ENCODE measurements around the gene SORBS1.

Gene SORBS1

DNA sequence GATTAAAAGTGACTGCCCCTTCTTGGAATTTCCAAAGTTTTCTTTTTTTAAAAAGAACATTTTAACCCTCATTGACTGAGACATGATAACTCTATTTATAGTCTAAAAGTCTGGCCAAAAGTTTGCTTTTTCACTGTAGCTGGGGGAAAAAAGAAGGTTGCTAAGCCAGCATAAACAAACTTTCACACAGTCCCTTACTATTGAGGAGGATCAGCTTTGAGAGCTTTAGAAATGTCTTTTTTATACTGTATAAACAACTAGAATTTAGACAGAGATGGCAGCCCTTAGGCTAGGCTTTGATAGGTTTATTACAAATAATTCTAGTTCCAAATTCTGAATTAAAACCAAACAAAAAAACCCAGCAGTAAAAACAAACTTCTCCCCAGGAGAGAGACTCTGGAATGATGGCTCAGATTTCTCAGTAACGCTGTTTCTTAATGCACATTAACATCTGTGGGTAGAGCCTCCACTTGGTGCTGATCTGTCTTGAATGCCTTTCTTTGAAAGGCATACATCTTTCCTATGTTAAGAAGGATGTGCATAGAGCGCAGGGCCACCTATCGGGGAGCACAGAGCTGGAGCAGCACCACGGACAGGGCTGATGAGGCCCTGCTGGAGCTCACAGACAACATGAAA is 169.5 kb downstream of the SORBS1 start:
- H3K9ac ChIP-seq = no peak overlapping the region
- H3K36me3 ChIP-seq = peaks cover 97% of the 10 kb centered on the region
- H3K4me3 ChIP-seq = no peak overlapping the region
- peaks cover 100% of the 10 kb centered on the region for H4K20me1 ChIP-seq
- no peaks in the 10 kb centered on the region for H3K27me3 ChIP-seq
- no peaks in the 10 kb centered on the region for H3K9me3 ChIP-seq
- peak overlapping the region; percentile 57 for H3K4me2 ChIP-seq
- no peak overlapping the region for H3K27ac ChIP-seq
- peaks cover 93% of the 10 kb centered on the region for H3K4me1 ChIP-seq
- no peak for TF ChIP-seq Cebpa-rat (IDR thresholded peaks at IDR 0.05)

DNA sequence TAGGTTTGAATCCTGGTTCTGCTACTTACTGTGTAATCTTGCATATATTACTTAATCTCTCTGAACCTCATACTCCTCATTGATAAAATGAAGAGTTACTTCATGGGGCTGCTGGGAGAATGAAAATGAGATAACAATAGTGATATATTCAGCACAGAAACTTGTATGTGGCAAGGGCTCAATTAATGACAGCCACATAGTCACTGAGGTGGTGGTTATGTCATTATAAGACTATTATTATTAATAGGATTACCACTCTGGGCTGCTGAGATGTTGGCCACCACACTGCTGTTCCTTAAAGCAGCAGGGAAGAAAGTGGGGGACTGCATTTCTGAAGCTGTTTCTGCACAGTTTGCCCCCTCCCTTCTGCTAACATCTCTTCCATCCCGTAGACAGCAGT is 170.0 kb downstream of the SORBS1 start:
- H3K27ac ChIP-seq = no peak overlapping the region
- peak overlapping the region; percentile 57 for H3K4me2 ChIP-seq
- no peak overlapping the region for H3K4me3 ChIP-seq
- peaks cover 97% of the 10 kb centered on the region for H3K36me3 ChIP-seq
- H3K9ac ChIP-seq = no peak overlapping the region
- H3K4me1 ChIP-seq = peaks cover 88% of the 10 kb centered on the region
- H3K9me3 ChIP-seq = no peaks in the 10 kb centered on the region
- TF ChIP-seq Cebpa-rat (IDR thresholded peaks at IDR 0.05) = no peak
- H4K20me1 ChIP-seq = peaks cover 100% of the 10 kb centered on the region
- no peaks in the 10 kb centered on the region for H3K27me3 ChIP-seq

DNA sequence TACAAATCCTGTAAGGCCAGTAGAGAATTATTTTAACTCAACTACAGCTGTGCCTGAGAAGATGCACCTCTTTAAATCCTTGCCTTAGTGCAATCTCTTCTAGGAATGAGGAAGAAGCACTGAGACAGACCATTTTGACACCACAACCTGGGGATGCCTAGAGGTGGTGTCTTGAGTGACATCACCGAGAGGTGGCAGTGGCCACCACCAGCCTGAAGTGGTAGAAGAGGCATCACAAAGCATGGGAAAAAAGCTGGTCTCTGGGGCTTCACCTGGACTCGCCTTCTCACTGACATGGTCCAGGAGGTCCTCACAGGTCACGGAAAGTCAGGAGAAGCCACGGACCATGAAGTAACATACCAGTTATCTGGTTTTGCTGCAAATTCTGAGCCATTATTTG is 171.2 kb downstream of the SORBS1 start:
- Histone ChIP-seq H3K27me3 (no peaks in the 10 kb centered on the region), H3K4me2 (peak overlapping the region; percentile 57), H3K4me1 (peaks cover 76% of the 10 kb centered on the region), H3K9ac (no peak overlapping the region), H3K27ac (no peak overlapping the region), H3K36me3 (peaks cover 97% of the 10 kb centered on the region), H4K20me1 (peaks cover 100% of the 10 kb centered on the region), H3K4me3 (no peak overlapping the region), H3K9me3 (no peaks in the 10 kb centered on the region)
- TF ChIP-seq Cebpa-rat (IDR thresholded peaks at IDR 0.05) = no peak

DNA sequence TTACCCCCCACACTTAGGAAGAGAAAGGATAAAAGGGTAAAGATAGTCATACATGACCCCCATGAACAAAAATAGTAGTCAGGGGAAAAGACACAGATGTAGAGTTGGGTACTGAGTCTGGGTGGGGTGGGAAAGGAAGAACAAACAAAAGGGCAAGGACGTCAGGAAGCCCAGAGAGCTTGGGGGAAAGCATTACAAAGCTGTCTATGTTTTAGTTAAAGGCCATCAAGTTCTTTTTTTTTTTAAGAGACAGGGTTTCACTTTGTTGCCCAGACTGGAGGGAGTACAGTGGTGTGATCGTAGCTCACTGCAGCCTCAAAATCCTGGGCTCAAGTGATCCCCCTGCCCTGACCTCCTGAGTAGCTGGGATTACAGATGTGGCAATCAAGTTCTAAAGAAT is 172.0 kb downstream of the SORBS1 start:
- no peak overlapping the region for H3K27ac ChIP-seq
- peaks cover 68% of the 10 kb centered on the region for H3K4me1 ChIP-seq
- H4K20me1 ChIP-seq = peaks cover 100% of the 10 kb centered on the region
- H3K9me3 ChIP-seq = no peaks in the 10 kb centered on the region
- peaks cover 97% of the 10 kb centered on the region for H3K36me3 ChIP-seq
- no peaks in the 10 kb centered on the region for H3K27me3 ChIP-seq
- no peak for TF ChIP-seq Cebpa-rat (IDR thresholded peaks at IDR 0.05)
- H3K4me3 ChIP-seq = no peak overlapping the region
- peak overlapping the region; percentile 57 for H3K4me2 ChIP-seq
- no peak overlapping the region; the same call in 1 of the 2 replicates for H3K9ac ChIP-seq

DNA sequence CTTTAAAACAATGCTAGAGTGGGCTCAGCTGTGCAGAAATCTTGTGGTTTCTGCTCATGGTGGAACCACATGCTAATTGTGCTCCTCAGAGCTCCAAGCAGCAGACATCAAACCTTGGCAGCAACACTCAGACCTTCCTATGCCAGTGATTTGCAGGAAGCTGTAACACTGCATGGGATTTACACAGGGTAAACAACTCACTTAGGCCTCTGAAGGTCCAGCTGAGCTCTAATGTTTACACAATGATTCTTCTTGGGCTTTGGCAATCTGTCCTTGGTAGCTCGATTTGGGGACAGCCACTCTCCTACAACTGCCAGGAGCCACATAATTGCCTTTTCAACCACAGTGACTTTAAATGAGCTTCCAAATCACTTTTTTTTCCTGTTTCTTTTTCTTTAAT is 172.6 kb downstream of the SORBS1 start:
- H3K9ac ChIP-seq = peak overlapping the region; percentile 25; the same call in 1 of the 2 replicates
- no peaks in the 10 kb centered on the region for H3K27me3 ChIP-seq
- H3K4me2 ChIP-seq = peak overlapping the region; percentile 57
- no peak overlapping the region for H3K27ac ChIP-seq
- H3K4me1 ChIP-seq = peaks cover 62% of the 10 kb centered on the region
- H4K20me1 ChIP-seq = peaks cover 100% of the 10 kb centered on the region
- no peak overlapping the region for H3K4me3 ChIP-seq
- no peaks in the 10 kb centered on the region for H3K9me3 ChIP-seq
- H3K36me3 ChIP-seq = peaks cover 97% of the 10 kb centered on the region
- no peak for TF ChIP-seq Cebpa-rat (IDR thresholded peaks at IDR 0.05)

DNA sequence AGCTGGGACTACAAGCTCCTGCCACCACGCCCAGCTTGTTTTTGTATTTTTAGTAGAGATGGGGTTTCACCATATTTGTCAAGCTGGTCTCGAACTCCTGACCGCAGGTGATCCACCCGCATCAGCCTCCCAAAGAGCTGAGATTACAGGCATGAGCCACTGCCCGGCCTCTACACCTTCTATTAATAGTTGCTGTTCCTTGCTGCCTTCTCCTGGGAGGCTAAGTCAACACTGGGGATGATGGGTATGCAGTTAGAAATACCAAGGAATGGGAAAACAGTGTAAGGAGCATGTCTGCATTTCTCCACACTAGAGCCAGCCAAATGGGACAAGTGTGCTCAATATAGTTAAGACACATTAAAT is 173.1 kb downstream of the SORBS1 start:
- Histone ChIP-seq H3K9ac (peak overlapping the region; percentile 25; the same call in 1 of the 2 replicates), H3K27me3 (no peaks in the 10 kb centered on the region), H3K27ac (no peak overlapping the region), H3K9me3 (no peaks in the 10 kb centered on the region), H3K4me3 (no peak overlapping the region), H4K20me1 (peaks cover 100% of the 10 kb centered on the region), H3K4me1 (peaks cover 57% of the 10 kb centered on the region), H3K36me3 (peaks cover 97% of the 10 kb centered on the region), H3K4me2 (peak overlapping the region; percentile 57)
- no peak for TF ChIP-seq Cebpa-rat (IDR thresholded peaks at IDR 0.05)

DNA sequence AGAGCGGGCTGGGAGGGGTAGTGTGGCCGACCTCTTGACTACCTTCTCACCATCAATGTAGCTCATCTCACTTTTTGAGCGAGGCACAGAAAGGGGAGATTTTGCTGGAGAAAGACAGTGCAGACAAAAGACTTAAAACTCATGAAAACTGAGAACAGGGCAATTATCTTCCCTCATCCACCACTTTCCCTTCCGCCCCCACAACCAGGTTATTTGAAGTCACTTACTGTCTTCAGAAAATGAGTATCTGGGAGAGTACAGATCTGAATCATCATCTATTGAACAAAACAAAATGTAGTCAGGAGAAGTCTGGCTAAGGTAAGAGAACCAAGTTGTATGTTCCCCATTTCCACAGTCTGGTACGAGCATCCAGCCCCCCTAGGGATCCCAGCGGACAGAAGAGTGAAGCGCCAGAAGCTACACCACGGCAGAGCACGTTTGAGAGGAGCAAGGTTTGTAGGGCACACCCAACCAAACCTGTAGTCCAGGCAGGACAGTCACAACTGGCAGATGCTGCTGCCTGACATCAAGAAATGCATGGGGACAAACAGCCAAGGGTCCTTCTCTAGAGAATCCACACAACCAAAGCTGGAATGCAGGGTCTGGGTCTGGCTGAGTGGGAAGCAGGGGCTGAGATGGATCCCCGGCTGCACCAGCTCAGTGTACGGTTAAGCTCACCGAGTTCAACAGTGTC is 177.0 kb downstream of the SORBS1 start:
- Histone ChIP-seq H3K36me3 (peaks cover 99% of the 10 kb centered on the region), H3K27me3 (no peaks in the 10 kb centered on the region), H3K27ac (no peak overlapping the region), H3K4me2 (no peak overlapping the region), H3K9ac (no peak overlapping the region), H3K9me3 (no peaks in the 10 kb centered on the region), H3K4me3 (no peak overlapping the region), H3K4me1 (peaks cover 30% of the 10 kb centered on the region), H4K20me1 (peaks cover 100% of the 10 kb centered on the region)
- TF ChIP-seq Cebpa-rat (IDR thresholded peaks at IDR 0.05) = no peak

DNA sequence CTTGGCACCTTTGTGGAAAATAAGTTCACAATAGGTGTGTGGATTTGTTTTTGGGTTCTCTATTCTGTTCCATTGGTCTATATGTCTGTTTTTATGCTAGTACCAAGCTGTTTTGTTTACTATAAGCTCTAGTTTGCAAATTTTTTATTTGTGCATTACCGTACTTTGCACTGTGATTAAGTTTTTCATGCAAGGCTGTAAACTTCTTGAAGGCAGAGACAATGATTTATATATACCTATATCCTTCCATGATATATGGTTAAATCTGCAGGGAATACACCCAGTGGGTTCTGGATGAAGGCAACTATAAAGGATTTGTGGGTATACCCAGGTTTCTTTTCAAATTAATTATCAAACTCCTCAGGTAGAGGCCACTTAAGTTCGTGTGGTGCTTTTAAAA is 178.6 kb downstream of the SORBS1 start:
- Histone ChIP-seq H3K4me2 (no peak overlapping the region), H3K4me3 (no peak overlapping the region), H4K20me1 (peaks cover 100% of the 10 kb centered on the region), H3K9me3 (no peaks in the 10 kb centered on the region), H3K27ac (no peak overlapping the region), H3K9ac (no peak overlapping the region), H3K27me3 (no peaks in the 10 kb centered on the region), H3K36me3 (peaks cover 99% of the 10 kb centered on the region), H3K4me1 (peaks cover 30% of the 10 kb centered on the region)
- TF ChIP-seq Cebpa-rat (IDR thresholded peaks at IDR 0.05) = no peak

DNA sequence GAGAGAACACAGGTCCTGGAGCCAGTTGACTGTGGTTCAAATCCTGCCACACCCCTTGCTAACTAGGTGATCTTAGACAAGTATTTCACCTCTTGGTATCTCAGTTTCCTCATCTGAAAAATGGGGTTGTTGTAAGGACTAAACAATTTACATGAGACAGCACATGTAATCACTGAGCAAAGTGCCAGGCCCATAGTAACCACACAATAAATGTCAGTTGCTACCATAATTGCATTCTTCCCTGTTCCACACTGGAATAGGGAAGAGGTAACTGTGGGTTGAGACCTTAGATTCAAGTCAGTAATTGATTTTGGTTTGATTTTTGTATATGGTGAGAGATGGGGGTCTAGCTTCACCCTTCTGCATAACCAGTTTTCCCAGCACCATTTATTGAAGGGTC is 179.0 kb downstream of the SORBS1 start:
- peaks cover 99% of the 10 kb centered on the region for H3K36me3 ChIP-seq
- no peaks in the 10 kb centered on the region for H3K9me3 ChIP-seq
- peaks cover 100% of the 10 kb centered on the region for H4K20me1 ChIP-seq
- H3K4me1 ChIP-seq = peaks cover 32% of the 10 kb centered on the region
- H3K9ac ChIP-seq = no peak overlapping the region
- no peaks in the 10 kb centered on the region for H3K27me3 ChIP-seq
- no peak overlapping the region for H3K4me3 ChIP-seq
- no peak for TF ChIP-seq Cebpa-rat (IDR thresholded peaks at IDR 0.05)
- no peak overlapping the region for H3K27ac ChIP-seq
- no peak overlapping the region for H3K4me2 ChIP-seq

DNA sequence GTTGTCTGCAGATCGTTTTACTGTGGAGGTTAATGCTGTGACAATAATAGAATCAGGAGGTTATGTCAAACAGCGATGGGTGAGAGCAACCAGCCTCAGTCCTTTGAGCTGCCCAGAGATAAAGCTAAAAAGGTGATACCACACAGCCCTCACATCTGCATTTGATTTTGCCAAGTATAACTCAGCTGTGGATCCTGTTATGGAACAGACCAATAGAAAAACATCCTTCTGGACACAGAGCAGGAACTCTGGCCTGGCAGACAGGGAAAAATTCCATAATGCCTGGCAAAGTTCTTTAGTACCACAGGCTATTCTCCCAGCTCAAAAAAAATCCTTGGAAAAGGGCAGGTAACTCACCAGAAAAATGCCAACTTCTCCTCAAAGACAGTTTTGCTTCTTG is 183.2 kb downstream of the SORBS1 start:
- Histone ChIP-seq H3K27me3 (no peaks in the 10 kb centered on the region), H3K4me2 (peak overlapping the region; percentile 63), H3K27ac (peak overlapping the region; percentile 37; the same call in 1 of the 2 replicates), H3K4me3 (no peak overlapping the region), H3K36me3 (peaks cover 91% of the 10 kb centered on the region), H3K9ac (no peak overlapping the region), H3K9me3 (no peaks in the 10 kb centered on the region), H4K20me1 (peaks cover 94% of the 10 kb centered on the region), H3K4me1 (peaks cover 56% of the 10 kb centered on the region)
- no peak for TF ChIP-seq Cebpa-rat (IDR thresholded peaks at IDR 0.05)
